SIG-M5 treated with dmso at 0.1 percent for 504 hours (cell line): ENCODE measurements around the gene WDR18.

ENCODE experiments used
- DNase-seq: peaks from one replicate; lab custom pipeline; 2025; ENCODE audit not compliant: unreplicated experiment; lab: John Stamatoyannopoulos, UW

WDR18 gene

GRCh38 chr19:991174-991931 is 7.2 kb downstream of the WDR18 start:
- DNase-seq = no peak

- DNase-seq = no peak
Measured at GRCh38 chr19:991932-992669, 8.0 kb downstream of the WDR18 start.

GRCh38 chr19:992670-993055 is 8.5 kb downstream of the WDR18 start:
- no peak for DNase-seq

- no peak for DNase-seq
Measured at GRCh38 chr19:993361-993830, 9.3 kb downstream of the WDR18 start.

GRCh38 chr19:993831-994393 is 9.8 kb downstream of the WDR18 start:
- no peak for DNase-seq

GRCh38 chr19:994516-994915 is 10.4 kb downstream of the WDR18 start:
- no peak for DNase-seq

GRCh38 chr19:995051-995827 is 11.1 kb downstream of the WDR18 start:
- DNase-seq = no peak

GRCh38 chr19:996051-996838 is 12.1 kb downstream of the WDR18 start:
- peak; percentile 26 for DNase-seq

GRCh38 chr19:998064-998463 is 13.9 kb downstream of the WDR18 start:
- DNase-seq = no peak

- DNase-seq = no peak
Measured at GRCh38 chr19:999379-999719, 15.2 kb downstream of the WDR18 start.

GRCh38 chr19:1000095-1000494 is 15.9 kb downstream of the WDR18 start, which contains the start of gene GRIN3B:
Gene GRIN3B (plus strand): TSS chr19:1000419. CDS start chr19:1000438, 19 bp downstream.
- peak; percentile 34 for DNase-seq

GRCh38 chr19:1000591-1001537 is 16.7 kb downstream of the WDR18 start:
- DNase-seq = no peak

GRCh38 chr19:1001538-1002166 is 17.5 kb downstream of the WDR18 start:
- DNase-seq = no peak

- DNase-seq = no peak
Measured at GRCh38 chr19:1002600-1002999, 18.5 kb downstream of the WDR18 start.

- no peak for DNase-seq
Measured at GRCh38 chr19:1003283-1003682, 19.1 kb downstream of the WDR18 start.

- no peak for DNase-seq
Measured at GRCh38 chr19:1004204-1004802, 20.2 kb downstream of the WDR18 start.

GRCh38 chr19:1004803-1005664 is 20.9 kb downstream of the WDR18 start:
- DNase-seq = no peak
